ENCODE measurements around the gene YPEL5.
"Not testable (repeated sequence)": the region's sequence is repeated elsewhere in the genome, so short reads cannot be mapped to it uniquely, and the experiment has no call there.

Gene YPEL5

GRCh38 chr2:30139131-30139870 lies 7.5 kb upstream of the YPEL5 start:
- DNase-seq = peak; percentile 35

DNA sequence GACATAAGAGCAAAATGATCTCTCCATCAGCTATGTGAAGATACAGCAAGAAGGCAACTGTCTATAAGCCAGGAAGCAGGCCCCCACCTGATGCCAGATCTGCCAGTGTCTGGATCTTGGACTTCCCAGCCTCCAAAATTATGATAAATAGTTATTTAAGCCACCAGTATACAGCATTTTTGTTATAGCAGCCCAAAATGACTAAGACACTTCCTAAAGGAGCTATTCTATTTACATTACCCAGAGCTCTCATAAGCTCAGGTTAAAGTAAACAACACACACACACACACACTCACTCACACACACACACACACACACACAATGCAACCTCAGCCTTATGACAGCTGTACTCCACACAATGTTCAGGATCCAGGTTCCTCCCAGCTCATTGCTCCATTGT lies 5.7 kb upstream of the YPEL5 start:
- DNase-seq = no peak

GRCh38 chr2:30144260-30144659 lies 2.5 kb upstream of the YPEL5 start:
- DNase-seq = no peak

DNA sequence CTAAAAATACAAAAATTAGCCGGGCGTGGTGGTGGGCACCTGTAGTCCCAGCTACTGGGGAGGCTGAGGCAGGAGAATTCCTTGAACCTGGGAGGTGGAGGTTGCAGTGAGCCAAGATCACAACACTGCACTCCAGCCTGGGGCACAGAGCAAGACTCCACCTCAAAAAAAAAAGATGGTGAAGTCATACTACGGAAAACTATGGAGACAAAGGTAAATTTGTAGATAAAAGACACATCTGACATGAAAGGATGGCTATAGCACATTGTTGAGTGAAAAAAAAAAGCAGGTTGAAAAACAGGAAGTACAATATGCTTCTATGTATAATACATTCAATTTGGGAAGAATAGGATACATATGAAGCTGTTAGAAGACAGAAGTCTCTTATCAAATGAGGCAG lies 1.9 kb upstream of the YPEL5 start:
- not testable (repeated sequence) for DNase-seq

DNA sequence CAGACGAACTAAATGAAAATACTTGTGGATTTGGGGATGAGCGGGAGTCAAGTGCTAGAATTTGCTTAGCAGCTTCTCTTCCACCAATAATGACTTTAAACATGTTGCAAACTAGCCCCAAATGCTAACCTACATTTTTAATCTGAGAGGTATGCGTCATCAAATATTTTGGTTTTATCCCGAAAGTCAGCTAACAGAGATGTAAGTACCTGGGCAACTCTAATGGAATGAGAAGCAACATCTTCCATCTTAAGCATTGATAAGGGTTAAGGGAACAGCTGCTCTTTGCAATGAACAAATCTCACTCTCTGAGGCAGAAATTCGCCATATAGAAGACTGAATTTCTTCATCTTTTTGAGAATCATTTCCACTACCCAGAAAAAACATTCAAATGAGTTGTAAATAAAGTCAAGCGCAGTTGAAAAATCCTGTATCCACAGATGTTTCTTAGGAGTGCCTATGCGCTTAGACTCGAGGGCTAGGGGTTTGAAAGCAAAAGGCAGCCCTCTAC lies 926 bp upstream of the YPEL5 start:
- no peak for DNase-seq

DNA sequence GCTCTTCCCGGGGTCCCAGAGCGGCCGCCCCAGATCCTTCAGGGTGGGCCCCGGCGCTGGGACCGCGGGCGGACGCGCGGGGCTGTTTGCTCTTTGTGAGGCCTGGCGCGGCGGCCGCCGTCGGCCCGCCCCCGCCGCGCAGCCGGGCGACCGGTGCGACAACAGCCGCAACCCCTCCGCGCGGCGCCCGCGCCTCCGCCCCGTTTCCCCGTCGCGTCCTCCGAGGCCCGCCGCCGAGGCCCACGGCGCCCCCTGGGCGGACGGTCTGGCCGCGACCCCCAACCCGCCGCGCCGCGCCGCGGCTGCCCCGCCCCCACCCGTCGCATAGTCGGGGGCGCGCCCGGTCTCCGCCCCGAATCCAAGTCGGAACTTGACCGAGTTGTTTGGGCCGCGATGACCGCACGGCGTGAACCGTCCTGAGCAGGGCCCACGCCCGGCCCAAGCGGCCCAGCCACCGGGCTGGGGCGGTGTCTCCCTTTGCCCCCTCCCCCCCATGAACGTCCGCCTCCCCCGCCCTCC lies 448 bp downstream of the YPEL5 start:
- DNase-seq = no peak

DNA sequence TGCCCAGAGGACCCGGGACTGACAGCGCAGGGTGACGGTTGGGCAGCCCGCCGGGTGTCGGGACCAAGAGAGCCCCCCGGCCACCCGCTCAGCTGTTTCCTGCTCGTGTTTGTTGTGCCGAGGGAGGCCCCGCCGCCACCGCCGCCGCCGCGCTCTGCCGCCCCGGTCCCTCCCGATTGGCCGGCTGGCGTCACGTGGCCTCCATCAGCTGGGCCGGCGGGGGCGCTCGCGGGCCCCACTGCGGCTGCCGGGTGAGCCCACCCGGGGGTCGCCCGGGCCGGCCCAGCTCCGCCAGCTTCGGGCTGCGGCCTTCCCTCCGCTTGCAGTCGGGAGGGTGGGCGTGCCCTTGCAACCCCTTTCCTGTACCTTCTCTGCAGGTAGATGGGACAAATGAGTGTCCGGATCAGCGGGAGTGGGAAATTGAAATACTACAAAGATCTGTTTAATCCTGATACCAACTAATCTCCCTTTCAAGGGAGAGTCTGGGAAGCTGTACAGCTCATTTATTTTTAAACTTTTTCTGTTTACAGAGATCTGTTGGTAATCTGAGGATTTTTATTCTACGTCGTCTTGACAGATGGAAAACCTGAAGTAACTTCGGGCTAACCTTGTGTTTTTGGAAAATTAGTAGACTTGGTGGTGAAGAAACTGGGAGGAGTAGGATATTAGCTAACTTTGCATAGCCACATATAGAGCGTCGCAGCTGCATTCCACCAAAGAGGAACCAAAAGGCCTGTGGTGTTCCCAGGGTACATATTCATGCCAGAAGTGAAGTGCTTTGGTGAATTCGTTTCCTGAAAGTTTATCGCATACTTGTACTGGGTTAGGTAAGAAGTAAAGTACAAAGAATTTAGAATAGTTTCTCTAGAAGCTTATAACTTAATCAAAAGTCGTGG lies 1.2 kb downstream of the YPEL5 start:
- DNase-seq = peak; percentile 81

GRCh38 chr2:30148850-30149249 lies 2.0 kb downstream of the YPEL5 start:
- DNase-seq = no peak

DNA sequence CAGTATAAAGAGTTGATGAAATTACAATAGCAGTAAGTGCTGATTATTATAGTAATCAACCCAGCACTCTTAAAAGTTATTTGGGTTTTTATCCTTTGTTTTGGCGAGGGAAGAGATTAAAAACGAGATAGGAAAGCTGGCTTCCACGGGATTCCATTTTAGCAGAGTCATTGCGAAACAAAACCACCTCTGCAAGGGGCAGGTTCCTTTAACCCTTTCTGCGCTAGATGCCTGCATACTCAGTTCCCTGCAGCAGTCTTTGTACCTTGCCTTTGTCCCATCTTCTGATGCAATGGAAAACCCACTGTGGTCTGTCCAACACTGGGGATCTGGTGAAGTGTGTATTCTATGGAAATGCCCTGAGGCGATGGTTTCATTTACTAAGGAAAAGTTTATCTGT lies 2.7 kb downstream of the YPEL5 start:
- DNase-seq = peak; percentile 21

- DNase-seq = no peak
Observed at GRCh38 chr2:30149976-30150375, 3.2 kb downstream of the YPEL5 start.

DNA sequence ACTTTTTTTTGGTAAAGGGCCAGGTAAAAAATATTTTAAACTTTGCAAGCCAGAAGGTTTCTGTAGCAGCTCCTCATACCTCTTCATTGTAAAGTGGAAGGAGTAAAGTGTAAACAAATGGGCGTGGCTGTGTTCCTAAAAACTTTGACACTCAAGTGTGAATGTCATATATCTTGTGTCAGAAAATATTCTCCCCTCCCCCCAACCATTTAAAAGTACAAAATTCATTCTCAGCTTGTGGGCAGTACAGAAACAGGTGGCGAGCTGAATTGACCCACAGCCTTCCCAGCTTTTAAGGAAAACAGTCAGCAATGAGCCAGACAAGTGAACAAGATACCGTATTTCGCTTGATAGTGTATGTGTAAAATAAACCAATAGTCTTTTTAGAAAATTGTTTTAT lies 4.0 kb downstream of the YPEL5 start:
- DNase-seq = no peak

GRCh38 chr2:30152385-30152784 lies 5.6 kb downstream of the YPEL5 start:
- no peak for DNase-seq

GRCh38 chr2:30155202-30155601 lies 8.4 kb downstream of the YPEL5 start:
- no peak for DNase-seq

GRCh38 chr2:30155889-30156658 lies 9.3 kb downstream of the YPEL5 start:
- no peak for DNase-seq

DNA sequence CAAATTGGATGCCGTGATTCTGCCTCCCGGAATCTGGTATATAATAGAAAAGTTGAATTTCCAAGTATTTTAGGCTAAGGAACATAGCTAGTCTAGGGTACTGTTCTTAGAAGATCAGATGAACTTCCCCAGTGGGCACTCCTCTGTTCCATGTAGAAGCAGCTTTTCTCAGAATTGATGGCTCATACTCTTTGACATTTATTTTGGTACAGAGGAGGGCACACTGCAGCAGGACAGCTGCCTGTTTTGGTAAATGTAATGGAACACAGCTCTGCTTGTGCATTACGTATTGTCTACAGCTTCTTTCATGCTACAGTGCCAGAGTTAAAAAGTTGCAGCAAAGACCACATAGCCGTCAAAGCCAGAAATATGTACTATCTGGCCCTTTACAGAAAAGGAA lies 10.8 kb downstream of the YPEL5 start:
- no peak for DNase-seq

GRCh38 chr2:30159766-30160165 lies 13.0 kb downstream of the YPEL5 start:
- no peak for DNase-seq

- no peak for DNase-seq
Observed at GRCh38 chr2:30161929-30162706, 15.3 kb downstream of the YPEL5 start.

GRCh38 chr2:30162806-30163205 lies 16.0 kb downstream of the YPEL5 start:
- no peak for DNase-seq

GRCh38 chr2:30164131-30164925 lies 17.5 kb downstream of the YPEL5 start:
- no peak for DNase-seq

GRCh38 chr2:30165050-30165520 lies 18.3 kb downstream of the YPEL5 start:
- DNase-seq = peak; percentile 77

DNA sequence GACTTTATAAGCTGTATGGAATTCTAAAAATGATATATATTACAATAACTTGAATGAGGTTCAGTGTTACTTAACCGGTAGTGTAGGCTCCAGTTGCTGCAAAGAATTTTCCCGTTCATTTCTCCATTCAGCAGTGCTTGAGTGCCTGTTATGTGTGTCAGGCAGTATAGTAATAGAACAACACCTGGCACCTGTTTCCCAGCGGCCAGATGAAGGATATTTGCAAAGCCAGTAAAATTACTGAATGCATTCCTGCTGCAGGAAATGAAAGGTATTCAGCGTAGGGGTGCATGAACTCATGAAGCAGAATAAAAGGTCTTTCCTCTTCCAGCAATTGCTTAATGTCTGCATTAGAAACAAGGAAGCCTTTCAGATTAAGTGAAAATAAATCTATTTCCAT lies 18.8 kb downstream of the YPEL5 start:
- no peak for DNase-seq

Measured in CD4-positive, alpha-beta T cell treated with Interferon gamma for 1 hour (primary cell).